Measurements from ENCODE around the gene CFAP221.

DNA sequence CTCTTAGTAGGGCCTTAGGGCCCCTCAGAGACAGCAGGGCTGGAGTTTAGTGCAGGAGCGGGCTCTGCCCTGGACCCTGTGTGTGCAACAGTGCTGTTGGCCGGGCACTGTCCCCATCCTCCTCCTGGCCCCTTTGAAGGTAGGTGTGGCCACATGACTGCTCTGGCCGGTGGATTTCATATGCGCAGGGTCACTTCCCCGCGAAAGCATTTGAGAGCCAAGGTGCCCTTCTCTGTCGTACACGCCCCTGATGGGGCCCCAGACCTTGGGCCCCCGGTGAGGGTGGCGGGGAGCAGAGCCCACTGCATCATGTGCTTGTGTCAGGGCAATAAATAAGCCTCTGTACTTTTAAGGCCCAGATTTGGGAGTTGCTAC is 150.2 kb downstream of the CFAP221 start:
- TF ChIP-seq, protein P1, sequence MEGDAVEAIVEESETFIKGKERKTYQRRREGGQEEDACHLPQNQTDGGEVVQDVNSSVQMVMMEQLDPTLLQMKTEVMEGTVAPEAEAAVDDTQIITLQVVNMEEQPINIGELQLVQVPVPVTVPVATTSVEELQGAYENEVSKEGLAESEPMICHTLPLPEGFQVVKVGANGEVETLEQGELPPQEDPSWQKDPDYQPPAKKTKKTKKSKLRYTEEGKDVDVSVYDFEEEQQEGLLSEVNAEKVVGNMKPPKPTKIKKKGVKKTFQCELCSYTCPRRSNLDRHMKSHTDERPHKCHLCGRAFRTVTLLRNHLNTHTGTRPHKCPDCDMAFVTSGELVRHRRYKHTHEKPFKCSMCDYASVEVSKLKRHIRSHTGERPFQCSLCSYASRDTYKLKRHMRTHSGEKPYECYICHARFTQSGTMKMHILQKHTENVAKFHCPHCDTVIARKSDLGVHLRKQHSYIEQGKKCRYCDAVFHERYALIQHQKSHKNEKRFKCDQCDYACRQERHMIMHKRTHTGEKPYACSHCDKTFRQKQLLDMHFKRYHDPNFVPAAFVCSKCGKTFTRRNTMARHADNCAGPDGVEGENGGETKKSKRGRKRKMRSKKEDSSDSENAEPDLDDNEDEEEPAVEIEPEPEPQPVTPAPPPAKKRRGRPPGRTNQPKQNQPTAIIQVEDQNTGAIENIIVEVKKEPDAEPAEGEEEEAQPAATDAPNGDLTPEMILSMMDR (IDR thresholded peaks at IDR 0.05; ENCODE audit: insufficient read depth, low read depth, low read length) = no peak
- no peak for TF ChIP-seq EZH2 (IDR thresholded peaks at IDR 0.05; ENCODE audit: insufficient read depth, low read length)

Data from astrocyte (in vitro differentiated cells and primary cell).